GDM1 (cell line): ENCODE measurements around the gene TUBE1.
"Not testable (repeated sequence)": the region's sequence is repeated elsewhere in the genome, so short reads cannot be mapped to it uniquely, and the experiment has no call there.

ENCODE experiments used
- DNase-seq: peaks from one replicate; lab custom pipeline; 2025; lab: John Stamatoyannopoulos, UW

Gene TUBE1, protein sequence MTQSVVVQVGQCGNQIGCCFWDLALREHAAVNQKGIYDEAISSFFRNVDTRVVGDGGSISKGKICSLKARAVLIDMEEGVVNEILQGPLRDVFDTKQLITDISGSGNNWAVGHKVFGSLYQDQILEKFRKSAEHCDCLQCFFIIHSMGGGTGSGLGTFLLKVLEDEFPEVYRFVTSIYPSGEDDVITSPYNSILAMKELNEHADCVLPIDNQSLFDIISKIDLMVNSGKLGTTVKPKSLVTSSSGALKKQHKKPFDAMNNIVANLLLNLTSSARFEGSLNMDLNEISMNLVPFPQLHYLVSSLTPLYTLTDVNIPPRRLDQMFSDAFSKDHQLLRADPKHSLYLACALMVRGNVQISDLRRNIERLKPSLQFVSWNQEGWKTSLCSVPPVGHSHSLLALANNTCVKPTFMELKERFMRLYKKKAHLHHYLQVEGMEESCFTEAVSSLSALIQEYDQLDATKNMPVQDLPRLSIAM

DNA sequence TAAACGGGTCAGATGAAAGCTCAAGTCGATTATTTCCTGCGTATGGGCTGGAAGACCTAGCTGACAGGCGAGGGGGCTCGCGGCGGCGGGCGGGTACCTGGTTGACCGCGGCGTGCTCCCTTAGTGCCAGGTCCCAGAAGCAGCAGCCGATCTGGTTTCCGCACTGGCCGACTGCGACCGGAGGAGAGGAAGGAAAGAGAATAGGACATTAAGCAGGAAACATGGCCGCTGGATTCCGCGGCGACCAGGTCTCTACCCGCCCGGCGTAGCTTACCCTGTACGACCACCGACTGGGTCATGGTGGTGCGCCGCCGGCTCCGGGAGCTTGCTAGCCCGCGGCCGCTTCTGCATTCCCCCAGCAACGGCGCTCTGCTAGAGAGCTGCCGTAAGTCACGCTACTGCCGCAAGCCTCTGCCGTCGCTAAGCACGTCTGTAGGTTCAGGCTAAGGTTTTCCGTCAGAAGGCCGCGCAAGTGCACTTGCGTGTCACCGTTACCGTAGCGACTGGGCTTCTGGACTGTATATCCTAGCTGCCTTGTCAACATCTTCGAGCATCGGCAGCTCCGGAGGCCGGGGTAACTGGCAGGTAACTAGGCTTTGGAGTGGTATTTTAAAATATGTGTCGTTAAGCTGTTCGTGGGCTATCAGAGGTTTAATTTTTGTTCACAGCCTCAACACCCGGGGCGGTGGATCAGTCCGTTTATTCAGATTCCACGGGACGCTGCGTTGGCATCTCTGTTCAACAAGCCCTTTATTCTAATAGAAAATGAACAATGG, at the start of gene TUBE1, which contains the start of gene FAM229B:
Gene TUBE1 (minus strand): TSS at position 347 of the 776 bp plus-strand sequence. CDS start 48 bp downstream, at position 299.
Gene FAM229B (plus strand): TSS at position 456 of the 776 bp plus-strand sequence. CDS start 11,693 bp downstream, outside the sequence.
- peak; percentile 92 for DNase-seq

DNA sequence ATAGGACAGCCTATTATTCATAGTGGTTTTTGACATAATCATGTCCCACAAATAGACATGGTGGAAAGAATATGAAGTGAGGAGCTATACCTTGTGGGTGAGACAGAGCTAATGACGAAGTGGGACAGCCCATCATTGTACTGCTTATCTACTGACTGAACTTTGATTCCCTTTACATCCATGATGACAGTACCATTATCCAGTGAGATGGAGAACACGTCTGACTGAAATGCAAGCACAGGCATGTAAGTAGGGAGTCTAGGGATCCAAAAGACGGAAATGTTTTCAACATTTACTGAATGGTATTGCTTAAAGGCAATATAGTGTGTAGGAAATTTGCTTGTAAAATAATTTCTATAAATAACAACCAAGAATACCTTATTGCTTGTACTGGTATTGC, 43.6 kb upstream of the TUBE1 start:
- DNase-seq = no peak

DNA sequence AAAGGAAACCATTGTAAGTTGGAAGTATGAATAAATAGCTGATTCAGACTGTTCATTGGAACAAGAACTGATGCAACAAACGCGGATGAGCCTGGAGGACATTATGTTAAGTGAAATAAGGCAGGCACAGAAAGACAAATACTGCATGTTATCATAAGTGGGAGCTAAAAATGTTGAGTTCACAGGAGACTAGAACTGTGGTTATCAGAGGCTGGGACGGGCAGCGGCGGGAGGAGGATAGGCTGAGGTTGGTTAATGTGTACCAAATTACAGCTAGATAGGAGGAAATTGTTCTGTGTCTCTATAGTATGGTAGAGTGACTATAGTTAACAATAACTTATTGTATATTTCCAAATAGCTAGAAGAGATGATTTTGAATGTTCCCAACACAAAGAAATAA, 40.9 kb upstream of the TUBE1 start:
- DNase-seq = no peak

DNA sequence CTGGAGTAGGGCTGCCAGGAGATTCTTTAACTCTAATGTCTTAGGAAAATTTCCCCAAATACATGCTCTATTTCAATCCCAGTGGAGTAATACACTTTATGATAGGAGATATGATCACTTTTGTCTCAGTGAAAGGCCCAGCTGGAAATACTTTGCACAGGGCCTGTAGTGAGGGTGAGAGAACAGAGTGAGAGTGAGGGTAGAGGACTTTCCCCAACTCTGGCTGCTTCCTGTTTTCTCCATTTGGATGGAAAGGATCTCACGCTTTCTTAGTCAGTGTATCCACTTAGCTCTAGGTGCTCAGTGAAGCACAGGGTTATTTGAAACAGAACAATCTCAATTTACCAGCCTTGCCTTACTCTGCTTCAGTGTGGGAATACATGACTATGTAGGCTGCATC, 36.7 kb upstream of the TUBE1 start:
- no peak for DNase-seq

DNA sequence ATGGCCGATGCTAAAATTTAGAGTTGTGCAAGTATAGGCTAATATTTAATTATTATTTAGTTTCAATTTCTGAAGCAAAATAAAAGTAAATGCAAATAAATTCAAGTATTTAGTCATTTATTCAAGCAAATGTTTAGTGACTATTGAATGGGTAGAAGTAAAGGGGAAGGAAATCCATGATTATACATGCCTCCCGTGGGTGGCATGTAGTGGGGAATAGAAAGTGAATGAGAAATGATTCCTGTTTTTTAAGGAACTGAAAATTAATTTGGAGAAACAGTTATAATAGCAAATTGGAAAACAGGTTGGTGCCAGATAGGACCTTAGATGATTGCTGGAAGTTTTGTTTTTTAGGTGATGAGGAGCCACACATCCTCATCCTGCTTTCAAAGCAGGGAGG, 35.5 kb upstream of the TUBE1 start:
- DNase-seq = no peak

DNA sequence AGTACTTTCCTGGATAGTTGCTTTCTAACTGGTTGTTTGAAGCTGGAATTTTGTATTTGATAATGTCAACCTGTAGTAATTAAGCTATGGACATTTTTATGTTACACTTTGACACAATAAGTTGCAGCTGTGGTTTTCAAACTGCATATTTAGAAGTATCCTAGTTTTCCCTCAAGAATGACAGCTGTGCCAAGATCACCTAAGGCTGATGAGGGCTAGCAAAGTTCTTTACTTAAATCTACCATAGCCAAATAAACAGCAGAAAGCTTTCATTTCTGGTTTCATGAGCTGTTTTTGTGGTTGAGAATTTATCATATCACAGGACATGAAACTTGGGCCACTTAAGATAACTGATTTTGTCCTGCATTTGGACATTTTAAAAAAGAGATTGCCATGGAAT, 30.8 kb upstream of the TUBE1 start:
- no peak for DNase-seq

DNA sequence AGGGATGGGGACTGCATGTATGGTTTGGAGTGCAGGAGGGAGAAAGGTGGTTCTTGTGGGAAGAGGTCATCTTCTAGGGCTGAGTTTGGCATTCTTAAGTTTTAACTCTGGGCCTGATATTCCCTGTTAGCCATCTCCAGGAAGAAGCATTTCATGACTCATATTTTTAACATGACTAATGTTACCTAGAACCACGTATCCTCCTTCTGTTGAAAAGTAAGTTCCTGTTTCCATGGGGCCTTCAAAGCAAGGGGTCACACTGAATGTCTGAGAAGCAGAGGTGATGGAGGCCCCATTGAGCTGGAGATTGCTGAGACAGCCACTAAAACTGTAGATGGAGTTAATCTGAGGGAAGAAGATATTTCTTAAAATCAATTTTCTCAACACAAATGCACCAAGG, 30.3 kb upstream of the TUBE1 start:
- peak; percentile 15 for DNase-seq

DNA sequence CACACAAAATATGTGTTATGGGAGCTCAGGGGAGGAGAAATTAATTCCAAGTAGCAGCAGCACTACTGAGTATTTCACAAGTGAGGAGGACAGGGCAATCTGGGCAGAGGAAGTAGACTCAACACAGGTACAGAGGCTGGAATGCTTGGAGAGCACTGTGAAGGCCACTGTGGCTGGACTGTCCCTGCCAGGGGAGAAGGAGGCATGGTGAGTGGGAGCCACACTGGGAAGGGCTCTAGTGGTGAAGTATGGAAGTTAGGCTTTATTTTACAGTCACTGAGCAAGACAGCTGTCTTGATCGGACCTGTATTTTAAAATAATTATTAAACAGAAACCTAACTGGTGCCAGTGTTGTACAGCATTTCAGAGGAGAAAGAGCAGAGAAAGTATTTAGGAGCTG, 28.9 kb upstream of the TUBE1 start:
- DNase-seq = no peak

DNA sequence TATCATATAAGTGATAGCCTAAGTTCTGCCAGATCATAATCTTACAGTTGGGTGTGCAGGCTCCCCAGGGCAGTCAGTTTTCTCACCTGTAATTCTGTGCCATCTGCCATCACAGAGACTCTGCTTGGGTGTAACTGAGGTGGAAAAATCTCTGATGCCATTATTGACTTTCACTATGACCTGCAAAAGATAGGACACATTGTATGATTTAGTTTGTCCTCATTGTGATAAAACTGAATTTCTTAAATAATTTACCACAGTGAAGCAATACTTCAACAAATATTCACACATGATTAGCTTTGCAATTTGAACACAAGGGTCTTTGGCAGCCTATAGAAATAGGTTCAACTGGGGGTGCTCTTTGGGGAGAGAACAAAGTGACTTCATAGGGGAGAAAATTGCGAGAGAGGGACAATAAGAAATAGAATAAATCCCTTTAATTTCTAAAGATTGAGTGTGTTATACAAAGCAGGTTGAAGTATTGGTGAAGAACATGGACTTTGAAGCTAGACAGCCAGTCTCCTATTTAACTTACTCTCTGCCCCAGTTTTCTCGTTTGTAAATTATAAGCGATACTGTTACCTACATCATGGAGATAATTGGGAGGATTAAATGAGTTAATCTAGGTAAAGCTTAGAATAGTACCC, 27.4 kb upstream of the TUBE1 start:
- no peak for DNase-seq

DNA sequence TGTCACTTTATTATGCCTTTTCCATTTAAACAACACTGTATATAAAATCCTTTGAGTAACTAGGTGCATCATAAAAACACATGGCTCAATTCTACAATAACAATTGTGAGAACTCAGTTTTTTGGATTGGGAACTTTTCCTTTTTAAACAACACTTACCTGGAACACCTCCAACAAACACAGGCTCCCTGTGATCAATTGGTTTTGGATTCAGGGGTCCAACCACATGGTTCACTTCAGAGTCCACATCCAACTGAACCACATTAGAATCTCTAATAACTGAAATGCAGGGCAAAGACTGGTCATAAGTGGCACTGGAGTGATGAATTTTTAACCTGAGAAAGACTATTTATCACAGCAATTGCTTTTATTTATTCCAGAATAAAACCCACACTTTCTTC, 26.6 kb upstream of the TUBE1 start:
- no peak for DNase-seq

DNA sequence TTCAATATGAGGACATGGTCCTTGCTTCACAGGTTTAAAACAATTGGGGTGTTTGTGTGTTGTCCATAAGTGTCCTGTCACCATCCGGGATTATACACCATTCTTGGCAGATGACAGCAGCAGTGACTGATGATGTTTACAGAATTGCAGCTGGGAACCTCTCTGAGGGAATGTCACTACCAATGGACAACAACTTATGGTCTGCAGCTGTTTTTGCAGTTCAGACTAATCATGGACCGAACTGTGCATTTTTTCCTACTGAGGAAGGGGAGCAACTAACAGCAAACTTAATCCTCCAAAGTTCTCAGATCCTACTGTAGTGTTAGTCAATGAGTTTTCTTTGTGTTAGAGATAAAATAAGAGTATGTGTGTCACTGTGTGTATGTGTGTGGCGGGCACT, 26.1 kb upstream of the TUBE1 start:
- DNase-seq = no peak

DNA sequence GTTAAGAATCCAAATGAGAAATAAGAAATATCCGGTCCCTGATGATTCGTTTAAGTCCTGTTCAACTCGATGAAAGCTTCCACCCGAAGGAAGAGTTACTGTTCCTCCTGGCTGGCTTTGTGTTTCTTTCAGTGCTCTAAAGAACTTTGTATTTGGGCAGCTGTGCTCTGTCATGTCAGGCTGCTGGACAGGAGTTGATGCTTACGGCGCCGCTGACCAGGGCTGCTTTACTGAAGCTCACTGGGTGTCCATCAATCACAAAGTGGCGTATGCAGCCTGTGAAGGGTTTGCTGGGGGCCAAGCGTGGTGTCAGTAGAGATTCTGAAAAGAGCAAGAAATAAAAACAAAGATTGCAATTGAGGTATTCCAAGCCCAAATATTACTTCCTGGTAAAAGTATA, 22.0 kb upstream of the TUBE1 start:
- DNase-seq = no peak

DNA sequence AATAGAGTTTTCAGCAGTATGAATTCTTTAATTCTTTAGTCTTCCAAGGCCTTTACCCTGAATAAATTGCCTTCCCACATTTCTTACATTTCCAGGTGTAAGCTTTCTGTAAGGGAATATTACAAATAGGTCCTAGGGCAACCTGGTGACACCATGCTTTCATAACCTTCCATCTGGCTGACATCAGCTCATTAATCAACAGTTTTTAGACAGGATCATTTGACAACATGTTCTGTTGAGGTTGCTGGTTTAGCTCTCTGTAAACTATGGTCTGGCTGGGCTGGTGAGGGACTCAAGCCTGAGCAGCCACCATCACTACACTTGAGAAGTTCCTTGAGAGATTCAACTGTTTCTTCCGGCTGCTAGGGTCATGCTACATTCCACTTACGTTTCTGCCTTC, 19.3 kb upstream of the TUBE1 start:
- DNase-seq = no peak

DNA sequence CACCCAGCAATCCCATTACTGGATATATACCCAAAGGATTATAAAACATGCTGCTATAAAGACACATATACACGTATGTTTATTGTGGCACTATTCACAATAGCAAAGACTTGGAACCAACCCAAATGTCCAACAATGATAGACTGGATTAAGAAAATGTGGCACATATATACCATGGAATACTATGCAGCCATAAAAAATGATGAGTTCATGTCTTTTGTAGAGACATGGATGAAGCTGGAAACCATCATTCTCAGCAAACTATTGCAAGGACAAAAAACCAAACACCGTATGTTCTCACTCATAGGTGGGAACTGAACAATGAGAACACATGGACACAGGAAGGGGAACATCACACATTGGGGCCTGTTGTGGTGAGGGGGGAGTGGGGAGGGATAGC, 18.7 kb upstream of the TUBE1 start:
- not testable (repeated sequence) for DNase-seq

DNA sequence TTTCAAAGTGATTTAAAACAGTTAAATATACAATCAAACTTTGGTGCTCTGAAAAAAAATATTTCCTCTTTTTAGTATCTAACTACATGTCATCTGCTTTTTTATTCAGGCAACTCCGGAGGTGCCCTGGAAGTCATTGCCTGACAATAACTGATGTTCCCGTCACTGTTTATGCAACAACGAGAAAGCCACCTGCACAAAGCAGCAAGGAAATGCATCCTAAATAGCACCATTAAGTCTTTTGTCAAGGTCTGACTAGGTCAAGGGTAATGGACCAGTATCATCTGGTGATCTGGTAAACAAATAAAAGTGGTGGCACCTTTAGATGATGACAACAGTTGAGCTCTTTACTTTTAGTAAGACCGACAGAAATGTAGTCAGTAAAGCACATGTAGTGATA, 13.3 kb upstream of the TUBE1 start:
- DNase-seq = no peak

DNA sequence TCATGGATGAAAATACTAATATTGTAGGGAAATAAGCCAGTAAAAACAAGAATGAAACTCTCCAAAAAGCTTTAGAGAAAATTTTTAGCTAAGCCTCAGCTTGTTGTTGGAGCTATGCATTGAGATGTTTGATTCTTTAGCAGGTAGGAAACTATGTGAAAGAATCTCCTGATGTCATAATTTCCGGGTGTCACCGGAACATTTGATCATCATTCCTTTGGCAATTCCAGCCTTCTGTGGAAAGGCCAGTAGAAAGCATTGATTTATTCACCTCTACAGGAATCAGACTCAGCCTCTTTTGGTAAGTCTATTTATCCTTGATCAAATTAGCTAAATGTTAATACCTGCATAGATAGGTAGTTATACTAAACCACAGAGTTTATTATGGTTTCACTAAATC, 9.6 kb upstream of the TUBE1 start:
- DNase-seq = no peak

DNA sequence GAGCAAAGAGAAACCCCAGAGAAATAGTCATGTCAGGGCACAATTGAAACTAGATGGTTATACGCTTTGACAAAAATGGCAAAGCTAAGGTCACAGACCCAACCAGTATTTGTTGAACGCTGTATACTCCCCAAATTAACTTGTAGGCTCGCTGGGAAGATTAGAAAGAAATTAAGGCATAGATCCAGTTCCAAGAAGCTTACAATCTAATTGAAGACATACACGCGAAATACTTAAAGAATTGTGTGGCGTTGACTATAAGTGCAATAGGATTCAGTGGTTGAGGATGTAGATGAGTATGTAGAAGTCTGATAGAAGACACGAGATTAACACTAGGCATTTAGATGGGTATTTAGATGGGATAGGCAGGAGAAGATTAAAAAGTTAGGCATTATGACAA, 634 bp upstream of the TUBE1 start:
- DNase-seq = no peak

DNA sequence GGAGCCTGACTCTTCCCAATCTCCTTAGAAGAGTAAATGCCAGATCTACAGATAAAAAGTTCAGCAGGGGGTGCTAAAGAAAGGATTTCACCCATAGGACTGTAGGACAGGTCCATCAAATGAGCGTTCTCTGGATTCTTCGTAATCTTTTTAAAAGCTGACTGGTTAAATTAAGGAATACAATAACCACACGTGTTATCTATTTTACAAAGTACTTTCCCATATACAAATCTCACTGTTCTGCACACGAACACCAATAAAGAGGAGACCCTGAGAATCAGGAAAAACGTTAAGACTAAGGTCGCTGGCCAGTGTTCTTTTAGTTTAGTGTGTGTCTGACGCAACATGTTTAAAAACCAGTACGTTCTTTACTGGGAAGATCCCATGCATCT, 542 bp downstream of the TUBE1 start:
- no peak for DNase-seq

DNA sequence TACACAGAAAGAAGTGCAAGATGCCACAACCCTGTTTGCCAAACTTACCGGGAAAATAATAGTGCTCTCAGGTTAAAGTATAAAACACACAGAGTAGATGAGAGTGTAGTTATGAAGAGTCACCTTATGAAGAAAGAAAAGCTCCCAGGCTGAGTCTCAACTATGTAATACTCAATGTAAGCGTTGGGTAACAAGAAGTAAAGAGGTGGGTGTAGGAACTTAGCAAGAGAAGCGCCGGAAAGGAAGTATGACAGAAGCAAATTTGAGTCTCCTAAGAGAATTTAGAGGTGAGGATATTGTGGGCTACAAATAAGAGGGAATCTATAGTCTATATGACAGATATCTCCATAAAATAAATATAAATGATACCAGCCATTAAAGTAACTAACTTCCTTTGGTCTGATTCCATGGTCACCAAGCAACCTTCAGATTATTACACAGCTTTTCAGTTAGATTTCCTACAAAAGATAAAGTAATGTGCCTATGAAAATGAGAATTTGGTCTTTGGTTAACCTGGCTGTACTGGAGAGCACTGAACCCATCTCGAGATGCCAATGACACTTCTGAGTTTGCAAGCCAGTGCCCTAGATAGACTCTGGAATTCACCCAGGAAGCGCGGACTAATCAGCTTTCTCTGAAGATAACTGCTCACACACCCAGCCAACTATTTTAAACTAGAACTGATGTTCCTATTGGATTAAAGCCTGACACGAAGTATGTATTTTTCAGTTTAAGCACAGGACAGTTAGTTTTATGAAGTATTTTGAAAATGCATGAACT, 1.8 kb downstream of the TUBE1 start:
- DNase-seq = no peak

DNA sequence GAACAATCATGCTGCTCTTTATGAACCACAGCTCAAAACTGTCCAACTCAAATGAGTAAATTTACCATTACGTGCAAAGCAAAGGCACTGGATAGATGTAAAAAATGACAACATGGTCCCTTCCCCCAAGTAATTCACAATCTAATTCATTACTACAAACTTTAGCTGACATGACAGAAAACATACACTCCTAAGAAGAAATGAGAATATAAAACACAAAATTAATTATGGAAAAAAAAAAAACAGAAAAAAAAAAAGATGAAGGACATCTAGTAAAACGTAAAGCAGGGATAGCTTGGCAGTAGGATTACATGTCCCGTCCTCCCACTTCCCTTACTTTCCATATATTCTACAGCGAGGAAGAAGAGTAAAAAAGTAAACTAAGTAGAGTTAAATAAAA, 5.7 kb downstream of the TUBE1 start:
- no peak for DNase-seq

DNA sequence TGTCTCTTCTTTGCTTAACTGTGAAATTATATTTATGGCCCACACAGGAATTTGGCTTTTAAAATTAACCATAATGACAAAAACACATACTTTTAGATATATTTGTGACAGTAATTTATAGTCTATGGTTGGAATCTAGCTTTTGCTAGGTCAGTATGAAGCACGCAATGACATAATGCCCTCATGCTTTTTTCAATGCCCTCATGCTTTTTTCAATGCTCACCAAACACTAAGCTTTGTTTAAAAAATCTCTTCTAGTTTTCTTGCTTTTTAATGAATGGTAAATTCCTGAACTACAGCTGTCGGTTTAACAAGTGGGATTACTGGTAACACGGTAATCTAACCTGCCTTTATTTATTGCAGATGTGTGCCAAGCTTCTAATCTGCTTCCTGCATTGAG, 20.7 kb downstream of the TUBE1 start:
- DNase-seq = no peak

DNA sequence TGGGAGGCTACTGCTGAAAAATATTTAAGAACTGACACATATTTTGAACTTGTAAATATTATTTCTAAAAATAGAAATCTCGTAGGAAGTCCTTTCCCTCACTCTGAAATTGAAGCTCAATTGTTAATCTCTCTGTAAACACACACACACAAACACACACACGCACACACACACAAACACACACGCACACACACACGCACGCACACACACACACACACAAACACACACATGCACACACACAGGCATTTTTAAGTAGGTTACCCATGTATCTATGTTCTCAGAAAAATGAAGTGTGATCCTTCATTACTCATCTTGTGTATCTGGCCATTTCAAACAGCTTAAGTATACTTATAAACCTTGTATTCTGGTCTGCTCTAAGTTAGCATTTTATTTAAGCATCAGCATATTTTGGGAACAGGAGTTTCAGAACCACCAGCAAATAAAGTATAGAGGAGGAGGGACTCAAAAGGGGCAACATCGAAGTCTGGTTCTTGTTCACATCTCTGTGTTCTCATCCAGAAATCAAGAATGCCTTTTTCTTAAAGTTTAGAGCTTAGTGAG, 21.8 kb downstream of the TUBE1 start:
- DNase-seq = no peak
